Activated naive CD8-positive, alpha-beta T cell treated with anti-CD3 and anti-CD28 coated beads, Interleukin-2, amount 50 U/mL, for 24 hours (primary cell): ENCODE results near the gene ETDB.
A peak's percentile ranks its signal among the peaks of the same experiment; 100 is the strongest.
"Not testable (repeated sequence)": the region's sequence is repeated elsewhere in the genome, so short reads cannot be mapped to it uniquely, and the experiment has no call there.

Experiments
- ATAC-seq: fragments of 150-1000 bp; cut with Tn5 transposase; one replicate; pipeline ENCODE4 v1.10.0; 2021
- DNase-seq: peaks from one replicate; pipeline ENCODE4 v3.0.0; 2021
- H3K27ac Mint-ChIP-seq: one replicate; pipeline ENCODE4 v1.8.0; 2021; ENCODE audit warnings: mild to moderate bottlenecking, mixed read lengths
- H3K27me3 Mint-ChIP-seq: one replicate; pipeline ENCODE4 v1.8.0; 2021; ENCODE audit warnings: mixed read lengths
- H3K36me3 Mint-ChIP-seq: one replicate; pipeline ENCODE4 v1.8.0; 2021; ENCODE audit warnings: low read depth, mixed read lengths
- H3K4me1 Mint-ChIP-seq: one replicate; pipeline ENCODE4 v1.8.0; 2021; ENCODE audit warnings: mixed read lengths
- H3K4me3 Mint-ChIP-seq: one replicate; pipeline ENCODE4 v1.8.0; 2021; ENCODE audit warnings: mild to moderate bottlenecking, moderate library complexity, mixed read lengths
- H3K9me3 Mint-ChIP-seq: one replicate; pipeline ENCODE4 v1.8.0; 2021; ENCODE audit warnings: mixed read lengths

ETDB gene

GRCh38 chrX:135120056-135120576 is at the start of gene ETDB:
Gene ETDB, minus strand, starts transcription at chrX:135120526. Its CDS starts 1,265 bp downstream, at chrX:135119261.
- not testable (repeated sequence) for H3K27ac Mint-ChIP-seq, DNase-seq, H3K9me3 Mint-ChIP-seq, H3K4me1 Mint-ChIP-seq, H3K36me3 Mint-ChIP-seq, ATAC-seq, H3K27me3 Mint-ChIP-seq, H3K4me3 Mint-ChIP-seq

- not testable (repeated sequence) for H3K9me3 Mint-ChIP-seq, H3K27ac Mint-ChIP-seq, H3K36me3 Mint-ChIP-seq, H3K27me3 Mint-ChIP-seq, DNase-seq, ATAC-seq, H3K4me1 Mint-ChIP-seq, H3K4me3 Mint-ChIP-seq
Observed at GRCh38 chrX:135169534-135169933, 49.2 kb upstream of the ETDB start.

GRCh38 chrX:135168486-135168885 is 48.2 kb upstream of the ETDB start:
- DNase-seq = no peak
- no peak overlapping the region for H3K27ac Mint-ChIP-seq
- H3K4me1 Mint-ChIP-seq = no peaks in the 10 kb centered on the region
- no peaks in the 10 kb centered on the region for H3K9me3 Mint-ChIP-seq
- H3K36me3 Mint-ChIP-seq = no peaks in the 10 kb centered on the region
- H3K4me3 Mint-ChIP-seq = no peak overlapping the region
- peaks cover 3% of the 10 kb centered on the region for H3K27me3 Mint-ChIP-seq
- ATAC-seq = no peak

- not testable (repeated sequence) for H3K4me1 Mint-ChIP-seq, H3K9me3 Mint-ChIP-seq, ATAC-seq, H3K36me3 Mint-ChIP-seq, H3K4me3 Mint-ChIP-seq, H3K27me3 Mint-ChIP-seq, DNase-seq, H3K27ac Mint-ChIP-seq
Observed at GRCh38 chrX:135154688-135155087, 34.4 kb upstream of the ETDB start.

- H3K36me3 Mint-ChIP-seq, H3K27ac Mint-ChIP-seq, H3K9me3 Mint-ChIP-seq, H3K4me1 Mint-ChIP-seq, ATAC-seq, H3K27me3 Mint-ChIP-seq, H3K4me3 Mint-ChIP-seq, DNase-seq: not testable (repeated sequence)
Observed at GRCh38 chrX:135126145-135126544, 5.8 kb upstream of the ETDB start.

GRCh38 chrX:135116064-135116463 is 4.3 kb downstream of the ETDB start:
- H3K9me3 Mint-ChIP-seq, DNase-seq, H3K27me3 Mint-ChIP-seq, H3K4me3 Mint-ChIP-seq, ATAC-seq, H3K4me1 Mint-ChIP-seq, H3K27ac Mint-ChIP-seq, H3K36me3 Mint-ChIP-seq: not testable (repeated sequence)

GRCh38 chrX:135114392-135114791 is 5.9 kb downstream of the ETDB start:
- no peak for DNase-seq
- no peaks in the 10 kb centered on the region for H3K4me1 Mint-ChIP-seq
- peaks cover 4% of the 10 kb centered on the region for H3K27me3 Mint-ChIP-seq
- no peak overlapping the region for H3K27ac Mint-ChIP-seq
- H3K9me3 Mint-ChIP-seq = no peaks in the 10 kb centered on the region
- H3K4me3 Mint-ChIP-seq = no peak overlapping the region
- H3K36me3 Mint-ChIP-seq = no peaks in the 10 kb centered on the region
- no peak for ATAC-seq

GRCh38 chrX:135112743-135113142 is 7.6 kb downstream of the ETDB start:
- DNase-seq (no peak), ATAC-seq (no peak)
- Mint-ChIP-seq H3K4me1 (no peaks in the 10 kb centered on the region), H3K27ac (no peak overlapping the region), H3K9me3 (no peaks in the 10 kb centered on the region), H3K36me3 (no peaks in the 10 kb centered on the region), H3K4me3 (no peak overlapping the region), H3K27me3 (peaks cover 4% of the 10 kb centered on the region)

GRCh38 chrX:135112096-135112729 is 8.1 kb downstream of the ETDB start:
- no peaks in the 10 kb centered on the region for H3K9me3 Mint-ChIP-seq
- no peaks in the 10 kb centered on the region for H3K36me3 Mint-ChIP-seq
- ATAC-seq (peak; percentile 28), DNase-seq (peak; percentile 22)
- no peak overlapping the region for H3K4me3 Mint-ChIP-seq
- H3K27me3 Mint-ChIP-seq = peaks cover 4% of the 10 kb centered on the region
- no peak overlapping the region for H3K27ac Mint-ChIP-seq
- H3K4me1 Mint-ChIP-seq = no peaks in the 10 kb centered on the region

- no peaks in the 10 kb centered on the region for H3K9me3 Mint-ChIP-seq
- no peak overlapping the region for H3K4me3 Mint-ChIP-seq
Observed at GRCh38 chrX:135109554-135109953, 10.8 kb downstream of the ETDB start.

GRCh38 chrX:135099493-135099783 is 20.9 kb downstream of the ETDB start:
- H3K4me3 Mint-ChIP-seq = peak overlapping the region; percentile 70
- no peak for ATAC-seq
- no peaks in the 10 kb centered on the region for H3K36me3 Mint-ChIP-seq
- H3K4me1 Mint-ChIP-seq = peaks cover 6% of the 10 kb centered on the region
- H3K9me3 Mint-ChIP-seq = no peaks in the 10 kb centered on the region
- H3K27ac Mint-ChIP-seq = no peak overlapping the region
- H3K27me3 Mint-ChIP-seq = peaks cover 35% of the 10 kb centered on the region
- no peak for DNase-seq

More at GRCh38 chrX:135109554-135109953, 10.8 kb downstream of the ETDB start:
- DNase-seq (no peak), ATAC-seq (no peak)
- Mint-ChIP-seq H3K36me3 (no peaks in the 10 kb centered on the region), H3K4me1 (no peaks in the 10 kb centered on the region), H3K27me3 (peaks cover 7% of the 10 kb centered on the region), H3K27ac (no peak overlapping the region)

- not testable (repeated sequence) for ATAC-seq, DNase-seq, H3K4me1 Mint-ChIP-seq, H3K9me3 Mint-ChIP-seq, H3K36me3 Mint-ChIP-seq, H3K27ac Mint-ChIP-seq
- Mint-ChIP-seq H3K4me3 (peak overlapping the region; percentile 14), H3K27me3 (peaks cover 17% of the 10 kb centered on the region)
Observed at GRCh38 chrX:135097196-135097744, 23.1 kb downstream of the ETDB start.

- H3K4me1 Mint-ChIP-seq = peaks cover 6% of the 10 kb centered on the region
- H3K27me3 Mint-ChIP-seq = peaks cover 16% of the 10 kb centered on the region
- no peak overlapping the region for H3K4me3 Mint-ChIP-seq
- ATAC-seq (no peak), DNase-seq (no peak)
- no peaks in the 10 kb centered on the region for H3K9me3 Mint-ChIP-seq
- no peaks in the 10 kb centered on the region for H3K36me3 Mint-ChIP-seq
- H3K27ac Mint-ChIP-seq = no peak overlapping the region
Observed at GRCh38 chrX:135095715-135096114, 24.6 kb downstream of the ETDB start.

GRCh38 chrX:135094726-135095125 is 25.6 kb downstream of the ETDB start:
- H3K4me3 Mint-ChIP-seq = no peak overlapping the region
- DNase-seq = no peak
- H3K4me1 Mint-ChIP-seq = peaks cover 6% of the 10 kb centered on the region
- H3K27ac Mint-ChIP-seq = no peak overlapping the region
- no peaks in the 10 kb centered on the region for H3K36me3 Mint-ChIP-seq
- H3K9me3 Mint-ChIP-seq = no peaks in the 10 kb centered on the region
- no peak for ATAC-seq
- H3K27me3 Mint-ChIP-seq = peaks cover 10% of the 10 kb centered on the region

GRCh38 chrX:135089126-135089525 is 31.2 kb downstream of the ETDB start:
- DNase-seq = no peak
- Mint-ChIP-seq H3K36me3 (no peaks in the 10 kb centered on the region), H3K4me3 (no peak overlapping the region), H3K27ac (no peak overlapping the region), H3K27me3 (peaks cover 5% of the 10 kb centered on the region), H3K9me3 (no peaks in the 10 kb centered on the region), H3K4me1 (peaks cover 6% of the 10 kb centered on the region)
- ATAC-seq = no peak
